Measurements from ENCODE around the gene LIPC. TPM values are rescaled to one million over a fixed set of nuclear protein-coding genes. Genes with fewer than 3 reads are reported as not detected.

Gene LIPC
- total RNA-seq, 1 donor from 2014 or later, result not detected

- Histone ChIP-seq H3K9me3 (no peaks in the 10 kb centered on the region), H3K4me3 (peak overlapping the region in 1 of 2 donors; percentile 27), H3K4me1 (no peaks in the 10 kb centered on the region), H3K36me3 (no peaks in the 10 kb centered on the region), H3K27ac (peak overlapping the region; percentile 1), H3K27me3 (no peaks in the 10 kb centered on the region)
- TF ChIP-seq CTCF (IDR thresholded peaks at IDR 0.05) (no peak), POLR2AphosphoS5 (IDR thresholded peaks at IDR 0.05; ENCODE audit: insufficient read depth in 1 of 2, low read depth in 1 of 2) (no peak), POLR2A (IDR thresholded peaks at IDR 0.05) (no peak)
- DNase-seq (ENCODE audit: extremely low spot score in 2 of 2), result no peak
- intact Hi-C loops (cut with DNase I), result no loop called here
Observed at GRCh38 chr15:58409861-58410260, 21.9 kb upstream of the LIPC start.

DNA sequence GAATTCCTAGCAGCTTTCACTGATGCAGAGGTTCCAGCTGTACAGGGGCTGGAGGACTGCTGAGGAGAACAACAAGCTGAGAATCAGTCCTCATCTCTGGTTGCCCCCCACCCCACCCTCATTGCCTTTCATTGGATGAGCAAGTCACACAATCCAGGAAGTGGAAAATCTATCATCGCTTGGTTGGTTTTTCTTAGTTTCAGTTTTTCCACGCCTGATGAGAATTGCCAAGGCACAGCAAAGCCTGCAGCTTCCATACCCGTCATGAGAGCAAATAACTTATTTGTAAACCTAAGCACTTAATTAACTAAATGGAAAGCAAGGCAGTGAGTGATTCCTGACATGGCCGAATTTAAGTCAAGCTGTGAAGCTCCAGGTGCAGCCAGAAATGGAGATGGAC, 21.4 kb upstream of the LIPC start:
- DNase-seq (ENCODE audit: extremely low spot score in 2 of 2), result no peak
- H3K27ac ChIP-seq, result peak overlapping the region; percentile 1
- H3K4me1 ChIP-seq, result no peaks in the 10 kb centered on the region
- peak overlapping the region; percentile 25 to 27 for H3K4me3 ChIP-seq
- no peaks in the 10 kb centered on the region for H3K36me3 ChIP-seq
- no peaks in the 10 kb centered on the region for H3K9me3 ChIP-seq
- intact Hi-C loops (cut with DNase I), result no loop called here
- TF ChIP-seq POLR2A (IDR thresholded peaks at IDR 0.05), result no peak
- no peak for TF ChIP-seq CTCF (IDR thresholded peaks at IDR 0.05)
- no peak for TF ChIP-seq POLR2AphosphoS5 (IDR thresholded peaks at IDR 0.05; ENCODE audit: insufficient read depth in 1 of 2, low read depth in 1 of 2)
- no peaks in the 10 kb centered on the region for H3K27me3 ChIP-seq

DNA sequence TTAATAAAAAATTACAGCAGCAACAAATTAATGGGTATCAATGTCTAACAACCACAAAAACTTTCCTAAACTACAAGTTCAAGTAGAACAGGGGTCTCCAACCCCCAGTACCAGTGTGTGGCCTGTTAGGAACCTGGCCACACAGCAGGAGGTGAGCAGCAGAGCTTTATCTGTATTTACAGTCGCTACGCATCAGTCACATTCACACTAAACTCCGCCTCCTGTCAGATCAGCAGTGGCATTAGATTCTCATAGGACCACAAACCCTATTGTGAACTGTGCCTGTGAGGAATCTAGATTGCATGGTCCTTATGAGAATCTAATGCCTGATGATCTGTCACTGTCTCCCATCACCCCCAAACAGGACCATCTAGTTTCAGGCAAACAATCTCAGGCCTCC, 18.5 kb upstream of the LIPC start:
- Histone ChIP-seq H3K36me3 (no peaks in the 10 kb centered on the region), H3K27me3 (no peaks in the 10 kb centered on the region), H3K4me3 (no peak overlapping the region), H3K4me1 (no peaks in the 10 kb centered on the region), H3K9me3 (no peaks in the 10 kb centered on the region), H3K27ac (no peak overlapping the region)
- intact Hi-C loops (cut with DNase I), result no loop called here
- DNase-seq (ENCODE audit: extremely low spot score in 2 of 2), result no peak
- TF ChIP-seq POLR2A (IDR thresholded peaks at IDR 0.05) (no peak), POLR2AphosphoS5 (IDR thresholded peaks at IDR 0.05; ENCODE audit: insufficient read depth in 1 of 2, low read depth in 1 of 2) (no peak), CTCF (IDR thresholded peaks at IDR 0.05) (no peak)

- Histone ChIP-seq H3K27ac (no peak overlapping the region), H3K36me3 (no peaks in the 10 kb centered on the region), H3K27me3 (no peaks in the 10 kb centered on the region), H3K4me3 (no peak overlapping the region), H3K9me3 (no peaks in the 10 kb centered on the region), H3K4me1 (no peaks in the 10 kb centered on the region)
- intact Hi-C loops (cut with DNase I), result no loop called here
- TF ChIP-seq CTCF (IDR thresholded peaks at IDR 0.05) (no peak), POLR2AphosphoS5 (IDR thresholded peaks at IDR 0.05; ENCODE audit: insufficient read depth in 1 of 2, low read depth in 1 of 2) (no peak), POLR2A (IDR thresholded peaks at IDR 0.05) (no peak)
- DNase-seq (ENCODE audit: extremely low spot score in 2 of 2), result no peak
Observed at GRCh38 chr15:58415636-58416035, 16.2 kb upstream of the LIPC start.

- no peak for DNase-seq (ENCODE audit: extremely low spot score in 2 of 2)
- Histone ChIP-seq H3K27me3 (no peaks in the 10 kb centered on the region), H3K27ac (no peak overlapping the region), H3K4me1 (no peaks in the 10 kb centered on the region), H3K36me3 (no peaks in the 10 kb centered on the region), H3K9me3 (no peaks in the 10 kb centered on the region), H3K4me3 (no peak overlapping the region)
- intact Hi-C loops (cut with DNase I), result no loop called here
- TF ChIP-seq POLR2AphosphoS5 (IDR thresholded peaks at IDR 0.05; ENCODE audit: insufficient read depth in 1 of 2, low read depth in 1 of 2) (no peak), POLR2A (IDR thresholded peaks at IDR 0.05) (no peak), CTCF (IDR thresholded peaks at IDR 0.05) (no peak)
Observed at GRCh38 chr15:58416963-58417362, 14.8 kb upstream of the LIPC start.
